HTR-8/SVneo (cell line): ENCODE results near the gene PTPRM.
A peak's percentile ranks its signal among the peaks of the same experiment; 100 is the strongest.

ENCODE experiments used
- DNase-seq: peaks from one replicate; pipeline ENCODE4 v3.0.0; 2011; ENCODE audit warnings: low spot score, mixed read lengths; ENCODE audit not compliant: insufficient read length
- FAIRE-seq: peaks from 2 replicates; lab custom pipeline; 2011; peaks lifted over from hg19 to GRCh38; lab: Jason Lieb, UNC

PTPRM gene

GRCh38 chr18:7624697-7625096, 57.6 kb downstream of the PTPRM start:
- no peak for FAIRE-seq

GRCh38 chr18:7626175-7626921, 59.2 kb downstream of the PTPRM start:
- FAIRE-seq (no peak), DNase-seq (no peak)

More at GRCh38 chr18:7624697-7625096, 57.6 kb downstream of the PTPRM start:
- no peak for DNase-seq

- no peak for FAIRE-seq
- DNase-seq: peak; percentile 77
These were observed 59.9 kb downstream of the PTPRM start for GRCh38 chr18:7626922-7627440.

- FAIRE-seq (no peak), DNase-seq (no peak)
These were observed 62.3 kb downstream of the PTPRM start for GRCh38 chr18:7629416-7629815.

- no peak for DNase-seq
- FAIRE-seq: no peak
These were observed 63.8 kb downstream of the PTPRM start for GRCh38 chr18:7630731-7631442.

GRCh38 chr18:7632152-7633098, 65.3 kb downstream of the PTPRM start:
- DNase-seq: no peak
- FAIRE-seq: no peak

GRCh38 chr18:7633171-7633570, 66.1 kb downstream of the PTPRM start:
- FAIRE-seq (no peak), DNase-seq (no peak)

GRCh38 chr18:7635948-7636347, 68.8 kb downstream of the PTPRM start:
- no peak for DNase-seq
- no peak for FAIRE-seq

DNA sequence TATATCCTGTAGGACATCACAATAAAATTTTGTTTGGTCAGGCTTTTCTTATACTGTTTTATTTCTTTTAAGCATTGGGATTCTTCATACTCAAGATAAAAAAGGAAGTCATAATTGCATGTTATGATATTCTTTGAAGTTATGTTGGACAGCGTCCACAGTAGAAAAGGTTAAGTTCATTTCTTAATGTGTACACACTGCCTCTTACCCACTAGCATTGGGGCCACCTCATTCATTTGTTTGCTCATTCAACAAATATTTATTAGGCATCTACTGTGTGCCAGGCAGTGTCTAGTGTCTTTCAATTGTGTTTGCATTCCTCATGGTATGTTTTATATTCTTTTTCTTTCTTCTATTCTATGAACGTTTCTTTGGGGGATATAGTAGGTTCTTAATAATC, 70.2 kb downstream of the PTPRM start:
- FAIRE-seq (no peak), DNase-seq (no peak)

- DNase-seq: no peak
- FAIRE-seq: no peak
These were observed 71.2 kb downstream of the PTPRM start for GRCh38 chr18:7638321-7638720.

- no peak for DNase-seq
- no peak for FAIRE-seq
These were observed 74.7 kb downstream of the PTPRM start for GRCh38 chr18:7641813-7642212.

DNA sequence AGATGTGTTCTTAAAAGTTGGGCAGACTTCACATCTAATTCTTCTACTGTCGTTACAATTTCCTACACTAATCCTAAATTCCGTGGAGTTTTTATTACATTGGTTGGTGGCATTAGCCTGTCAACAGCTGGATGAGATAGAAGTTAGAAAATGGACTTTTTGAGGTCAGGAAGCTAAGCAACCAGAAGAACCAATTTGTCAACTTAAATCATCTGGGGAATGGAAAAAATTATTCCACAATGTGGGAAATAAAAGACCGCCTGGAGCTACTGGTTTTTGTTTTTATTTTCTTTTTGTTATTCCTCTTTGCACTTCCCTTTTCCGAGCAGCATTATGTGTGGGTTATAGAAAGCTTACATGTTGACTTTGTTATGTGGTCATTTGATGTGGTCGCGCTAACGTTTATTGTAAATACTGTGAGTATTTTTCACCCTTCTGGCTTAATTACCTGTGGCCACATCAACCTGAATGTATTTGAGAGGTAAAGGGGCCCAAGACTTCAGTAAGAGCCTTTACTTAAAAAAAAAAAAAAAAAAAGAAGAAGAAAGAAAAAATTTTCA, 75.3 kb downstream of the PTPRM start:
- FAIRE-seq (no peak), DNase-seq (no peak)

DNA sequence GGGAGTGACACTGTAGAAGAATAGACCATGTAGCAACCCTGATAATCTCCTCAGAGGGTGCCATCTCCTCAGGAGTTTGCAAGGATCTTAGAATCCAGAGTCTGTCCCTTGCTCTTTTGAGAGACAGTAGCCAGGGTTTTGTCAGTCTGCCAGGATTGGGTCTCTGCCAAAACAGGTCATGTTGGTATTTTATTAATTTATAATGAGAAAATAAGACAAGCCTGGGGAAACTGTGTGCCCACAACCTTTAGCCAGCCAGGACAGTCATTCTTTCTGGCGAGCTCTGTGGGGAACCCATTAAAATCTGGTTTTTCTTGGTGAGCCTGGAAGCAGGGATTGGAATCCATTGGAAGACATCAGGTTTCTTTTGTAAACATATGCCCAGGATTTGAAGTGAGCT, 78.6 kb downstream of the PTPRM start:
- FAIRE-seq (no peak), DNase-seq (no peak)

- DNase-seq: no peak
- no peak for FAIRE-seq
These were observed 79.2 kb downstream of the PTPRM start for GRCh38 chr18:7646174-7646886.

- FAIRE-seq (no peak), DNase-seq (no peak)
These were observed 80.4 kb downstream of the PTPRM start for GRCh38 chr18:7647500-7647899.

- FAIRE-seq: no peak
These were observed 89.9 kb downstream of the PTPRM start for GRCh38 chr18:7657050-7657449.

DNA sequence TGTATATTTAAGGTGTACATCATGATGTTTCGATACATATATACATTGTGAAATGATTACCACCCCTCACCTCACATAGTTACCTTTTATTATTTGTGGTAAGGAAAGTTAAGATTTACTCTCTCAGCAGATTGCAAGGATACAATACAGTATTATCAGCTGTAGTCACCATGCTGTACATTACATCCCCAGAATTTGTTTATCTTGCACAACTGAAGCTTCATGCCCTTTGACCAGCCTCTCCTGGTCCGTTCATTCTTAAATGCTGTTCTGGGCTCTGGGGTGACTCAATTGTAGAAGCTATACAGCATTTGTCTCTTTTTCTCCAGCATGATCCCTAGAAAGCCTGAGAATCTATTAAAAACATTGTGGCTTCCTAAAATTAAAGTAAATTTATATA, 90.8 kb downstream of the PTPRM start:
- FAIRE-seq (no peak), DNase-seq (no peak)

More at GRCh38 chr18:7657050-7657449, 89.9 kb downstream of the PTPRM start:
- DNase-seq: no peak

DNA sequence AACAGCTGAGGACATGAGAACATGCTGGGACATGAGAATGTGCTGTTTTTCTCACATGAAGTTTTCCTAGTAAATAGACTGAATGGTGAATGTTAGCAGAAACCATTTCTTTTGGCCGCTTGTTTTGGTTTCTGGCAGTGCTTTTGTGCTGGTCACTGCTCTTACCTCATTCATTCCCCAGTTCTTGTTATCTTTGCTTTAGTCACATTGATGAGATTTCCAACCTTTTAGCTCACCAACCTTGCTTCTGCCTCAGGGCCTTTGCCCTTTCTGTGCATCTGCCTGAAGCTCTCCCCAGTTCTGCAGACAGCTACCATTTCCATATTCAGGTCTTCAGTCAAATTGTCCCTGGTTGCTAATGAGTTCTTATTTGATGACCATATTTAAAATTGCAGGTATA, 91.6 kb downstream of the PTPRM start:
- FAIRE-seq: no peak

GRCh38 chr18:7661207-7661606, 94.1 kb downstream of the PTPRM start:
- no peak for FAIRE-seq
- no peak for DNase-seq

More for the DNA sequence above, 91.6 kb downstream of the PTPRM start:
- no peak for DNase-seq
